Panc1 (cell line): Measurements from ENCODE around the gene CRABP1. TPM values are rescaled to one million over a fixed set of nuclear protein-coding genes. Genes with fewer than 3 reads are reported as not detected.

Experiments
- ATAC-seq: fragments of 200-7000 bp; cut with Tn5 transposase; 2 replicates; pipeline ENCODE4 v1.9.1; 2020; ENCODE audit warnings: mild to moderate bottlenecking, moderate library complexity
- BruUV-seq: library from RNA; stranded (reverse); fragments of 400-500 nt; replicated peaks from 2 replicates; lab custom pipeline; 2021; lab: Mats Ljungman, UMichigan
- CTCF ChIA-PET: fragments of 300-600 bp; sonication (Branson Sonifier 250); formaldehyde crosslinking; loops from one replicate; lab custom pipeline; 2022; ENCODE audit warnings: antibody characterized with exemption; lab: Charles Lee
- POLR2A ChIA-PET: fragments of 300-600 bp; sonication (Branson Sonifier 250); formaldehyde crosslinking; loops from one replicate; lab custom pipeline; 2022; ENCODE audit warnings: antibody characterized with exemption; lab: Charles Lee
- DNase-seq: peaks from one replicate; pipeline ENCODE4 v3.0.0-alpha.2; 2010; ENCODE audit warnings: low read depth, low spot score
- H3K27ac ChIP-seq: 2 replicates; pipeline ENCODE4 v1.5.1; 2011; ENCODE audit warnings: mild to moderate bottlenecking, low read length, inconsistent platforms
- H3K27me3 ChIP-seq: fragments of 200-500 bp; sonication (Bioruptor generic); 2 replicates; pipeline ENCODE4 v1.6.0; 2014; ENCODE audit warnings: low read length, inconsistent platforms; ENCODE audit not compliant: control insufficient read depth, insufficient read depth
- H3K36me3 ChIP-seq: fragments of 200-500 bp; sonication (Bioruptor generic); 2 replicates; pipeline ENCODE4 v1.5.1; 2014; ENCODE audit warnings: inconsistent platforms, mild to moderate bottlenecking, low read length, moderate library complexity; ENCODE audit not compliant: control insufficient read depth, insufficient read depth
- H3K4me1 ChIP-seq: 2 replicates; pipeline ENCODE4 v1.5.1; 2011; ENCODE audit warnings: inconsistent platforms, mild to moderate bottlenecking, low read length, moderate library complexity; ENCODE audit not compliant: control insufficient read depth, insufficient read depth
- H3K4me3 ChIP-seq, 2 experiments: 2 replicates each; pipeline ENCODE4 v1.5.1; 2011 to 2012; ENCODE audit warnings: low read depth in 2 of 2, low read length in 2 of 2, mild to moderate bottlenecking in 2 of 2, inconsistent platforms in 1 of 2, moderate library complexity in 1 of 2
- H3K9me3 ChIP-seq: fragments of 200-500 bp; sonication (Bioruptor generic); 2 replicates; pipeline ENCODE4 v1.5.1; 2014; ENCODE audit warnings: low read depth, mild to moderate bottlenecking, inconsistent platforms, low read length, moderate library complexity; ENCODE audit not compliant: control insufficient read depth, insufficient read depth
- CTCF ChIP-seq: fragments of 450-650 bp; IDR thresholded peaks from 2 replicates; pipeline ENCODE4 v1.5.1; 2017; ENCODE audit warnings: mild to moderate bottlenecking
- POLR2AphosphoS5 ChIP-seq: IDR thresholded peaks from 2 replicates; pipeline ENCODE4 v1.6.1; 2012; ENCODE audit warnings: mild to moderate bottlenecking, low read depth, low read length, moderate library complexity
- REST ChIP-seq, 2 experiments: IDR thresholded peaks; 2 replicates each; pipeline ENCODE4 v1.6.1; 2011 to 2012; ENCODE audit warnings: low read depth in 2 of 2, control low read depth in 1 of 2, low read length in 1 of 2, mild to moderate bottlenecking in 1 of 2, moderate library complexity in 1 of 2; ENCODE audit not compliant: insufficient read depth in 1 of 2
- SIN3A ChIP-seq: IDR thresholded peaks from 2 replicates; pipeline ENCODE4 v1.6.1; 2012; ENCODE audit warnings: low read depth, mild to moderate bottlenecking, low read length, moderate library complexity, borderline replicate concordance; ENCODE audit not compliant: insufficient read depth
- TCF7L2 ChIP-seq: IDR thresholded peaks from 2 replicates; pipeline ENCODE4 v1.6.1; 2011; ENCODE audit warnings: mild to moderate bottlenecking, low read depth, low read length, inconsistent platforms
- in situ Hi-C: cut with HindIII; loops from 2 replicates; pipeline ENCODE4 v1.10.0; 2016; ENCODE audit warnings: low sequenced_read_pairs, low pct_unique_long_range_greater_than_20kb
- intact Hi-C: fragments of 100-400 bp; cut with micrococcal nuclease; formaldehyde crosslinking; loops from one replicate; pipeline ENCODE4 v1.10.0; 2022; ENCODE audit not compliant: unreplicated experiment
- total RNA-seq: library from RNA; stranded (reverse); gene quantifications from one replicate; pipeline ENCODE4 v1.2.1, GENCODE V29; 2021; ENCODE audit not compliant: unreplicated experiment

Gene CRABP1
- total RNA-seq, 1 experiment from 2014 or later = 6.7 TPM

- ChIA-PET POLR2A (no interaction called here), CTCF (interaction anchor here (0.8 kb wide), 1 partner anchor 24 kb away, joined by 3 read pairs; no protein-coding TSS in a partner anchor)
- ATAC-seq (no peak), DNase-seq (no peak)
- no peak overlapping the region for H3K4me3 ChIP-seq
- H3K27ac ChIP-seq = no peak overlapping the region
- no peaks in the 10 kb centered on the region for H3K9me3 ChIP-seq
- in situ Hi-C loops = no loop called here
- H3K27me3 ChIP-seq = no peaks in the 10 kb centered on the region
- peaks cover 11% of the 10 kb centered on the region for H3K36me3 ChIP-seq
- H3K4me1 ChIP-seq = no peaks in the 10 kb centered on the region
- no TSS peak for BruUV-seq
- TF ChIP-seq TCF7L2 = no peak
- TF ChIP-seq CTCF = no peak
- no peak for TF ChIP-seq POLR2AphosphoS5
- no peak for TF ChIP-seq SIN3A
- no peak for TF ChIP-seq REST (IDR thresholded peaks at IDR 0.05; ENCODE audit: insufficient read depth in 1 of 2, low read depth in 2 of 2, low read length in 1 of 2)
- intact Hi-C loops = no loop called here
Measured at GRCh38 chr15:78291698-78292097, 48.5 kb upstream of the CRABP1 start.

GRCh38 chr15:78292219-78292618, 47.9 kb upstream of the CRABP1 start:
- peaks cover 11% of the 10 kb centered on the region for H3K36me3 ChIP-seq
- H3K9me3 ChIP-seq = no peaks in the 10 kb centered on the region
- no TSS peak for BruUV-seq
- no peaks in the 10 kb centered on the region for H3K4me1 ChIP-seq
- TF ChIP-seq REST (IDR thresholded peaks at IDR 0.05; ENCODE audit: insufficient read depth in 1 of 2, low read depth in 2 of 2, low read length in 1 of 2) (no peak), SIN3A (no peak), CTCF (no peak), TCF7L2 (no peak), POLR2AphosphoS5 (no peak)
- intact Hi-C loops = no loop called here
- CTCF ChIA-PET = no interaction called here
- H3K27ac ChIP-seq = no peak overlapping the region
- no peaks in the 10 kb centered on the region for H3K27me3 ChIP-seq
- in situ Hi-C loops = no loop called here
- DNase-seq (no peak), ATAC-seq (no peak)
- H3K4me3 ChIP-seq = no peak overlapping the region
- POLR2A ChIA-PET = no interaction called here
